NB4 (cell line): ENCODE measurements around the gene KDM4D.
"Not testable (repeated sequence)": the region's sequence is repeated elsewhere in the genome, so short reads cannot be mapped to it uniquely, and the experiment has no call there.

Source experiments
- DNase-seq: peaks from one replicate; pipeline ENCODE4 v3.0.0; 2010; ENCODE audit warnings: low read depth
- H3K4me3 ChIP-seq: one replicate; pipeline ENCODE4 v1.5.1; 2011; ENCODE audit warnings: mild to moderate bottlenecking, low read depth, low read length, moderate library complexity
- MYC ChIP-seq: IDR thresholded peaks from 2 replicates; pipeline ENCODE4 v1.6.1; 2011; ENCODE audit warnings: low read depth, low read length
- POLR2A ChIP-seq: IDR thresholded peaks from 2 replicates; pipeline ENCODE4 v1.6.1; 2011; ENCODE audit warnings: mild to moderate bottlenecking; ENCODE audit not compliant: insufficient read length; ENCODE audit errors: extremely low read depth
- TF ChIP-seq, protein P1 (sequence below): IDR thresholded peaks from one replicate; pipeline ENCODE4 v1.5.1; 2012; ENCODE audit warnings: low read depth, low read length
- TF ChIP-seq, protein P2 (sequence below): IDR thresholded peaks from 2 replicates; pipeline ENCODE4 v1.6.1; 2011; ENCODE audit warnings: low read depth, low read length

KDM4D gene

GRCh38 chr11:94998285-94998684 lies 24.8 kb downstream of the KDM4D start:
- TF ChIP-seq MYC: no peak
- TF ChIP-seq, protein P1, sequence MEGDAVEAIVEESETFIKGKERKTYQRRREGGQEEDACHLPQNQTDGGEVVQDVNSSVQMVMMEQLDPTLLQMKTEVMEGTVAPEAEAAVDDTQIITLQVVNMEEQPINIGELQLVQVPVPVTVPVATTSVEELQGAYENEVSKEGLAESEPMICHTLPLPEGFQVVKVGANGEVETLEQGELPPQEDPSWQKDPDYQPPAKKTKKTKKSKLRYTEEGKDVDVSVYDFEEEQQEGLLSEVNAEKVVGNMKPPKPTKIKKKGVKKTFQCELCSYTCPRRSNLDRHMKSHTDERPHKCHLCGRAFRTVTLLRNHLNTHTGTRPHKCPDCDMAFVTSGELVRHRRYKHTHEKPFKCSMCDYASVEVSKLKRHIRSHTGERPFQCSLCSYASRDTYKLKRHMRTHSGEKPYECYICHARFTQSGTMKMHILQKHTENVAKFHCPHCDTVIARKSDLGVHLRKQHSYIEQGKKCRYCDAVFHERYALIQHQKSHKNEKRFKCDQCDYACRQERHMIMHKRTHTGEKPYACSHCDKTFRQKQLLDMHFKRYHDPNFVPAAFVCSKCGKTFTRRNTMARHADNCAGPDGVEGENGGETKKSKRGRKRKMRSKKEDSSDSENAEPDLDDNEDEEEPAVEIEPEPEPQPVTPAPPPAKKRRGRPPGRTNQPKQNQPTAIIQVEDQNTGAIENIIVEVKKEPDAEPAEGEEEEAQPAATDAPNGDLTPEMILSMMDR: no peak
- no peak for TF ChIP-seq POLR2A
- TF ChIP-seq, protein P2, sequence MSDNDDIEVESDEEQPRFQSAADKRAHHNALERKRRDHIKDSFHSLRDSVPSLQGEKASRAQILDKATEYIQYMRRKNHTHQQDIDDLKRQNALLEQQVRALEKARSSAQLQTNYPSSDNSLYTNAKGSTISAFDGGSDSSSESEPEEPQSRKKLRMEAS: no peak
- DNase-seq: no peak
- no peak overlapping the region for H3K4me3 ChIP-seq

GRCh38 chr11:95003716-95004115 lies 30.2 kb downstream of the KDM4D start:
- no peak overlapping the region for H3K4me3 ChIP-seq
- TF ChIP-seq POLR2A (no peak), MYC (no peak)
- TF ChIP-seq, protein P2: no peak
- TF ChIP-seq, protein P1: no peak
- DNase-seq: no peak

- H3K4me3 ChIP-seq: no peak overlapping the region
- DNase-seq: no peak
- TF ChIP-seq POLR2A (no peak), MYC (no peak)
- TF ChIP-seq, protein P2: no peak
- TF ChIP-seq, protein P1: no peak
These were observed 32.1 kb downstream of the KDM4D start for GRCh38 chr11:95005642-95006041.

DNA sequence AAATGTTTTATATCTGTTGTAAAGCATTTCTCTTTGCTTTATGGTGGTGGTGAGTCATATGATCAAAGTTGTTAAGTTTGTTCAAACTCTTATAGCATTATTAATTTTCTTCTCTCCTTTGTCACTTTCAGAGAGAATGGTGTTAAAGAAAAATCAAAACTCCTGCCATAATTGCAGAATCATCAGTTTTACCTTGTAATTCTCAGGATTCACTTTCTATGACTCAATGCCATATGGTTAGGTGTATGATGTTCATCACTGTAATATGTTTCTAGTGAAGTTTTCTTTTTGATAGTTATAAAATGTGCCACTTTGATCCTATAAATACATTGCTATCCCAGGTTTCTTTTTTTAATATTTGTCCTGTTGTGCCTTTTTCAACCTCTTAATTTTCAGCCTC lies 37.9 kb downstream of the KDM4D start:
- no peak for DNase-seq
- TF ChIP-seq, protein P1: no peak
- TF ChIP-seq MYC (no peak), POLR2A (no peak)
- TF ChIP-seq, protein P2: no peak
- H3K4me3 ChIP-seq: no peak overlapping the region

DNA sequence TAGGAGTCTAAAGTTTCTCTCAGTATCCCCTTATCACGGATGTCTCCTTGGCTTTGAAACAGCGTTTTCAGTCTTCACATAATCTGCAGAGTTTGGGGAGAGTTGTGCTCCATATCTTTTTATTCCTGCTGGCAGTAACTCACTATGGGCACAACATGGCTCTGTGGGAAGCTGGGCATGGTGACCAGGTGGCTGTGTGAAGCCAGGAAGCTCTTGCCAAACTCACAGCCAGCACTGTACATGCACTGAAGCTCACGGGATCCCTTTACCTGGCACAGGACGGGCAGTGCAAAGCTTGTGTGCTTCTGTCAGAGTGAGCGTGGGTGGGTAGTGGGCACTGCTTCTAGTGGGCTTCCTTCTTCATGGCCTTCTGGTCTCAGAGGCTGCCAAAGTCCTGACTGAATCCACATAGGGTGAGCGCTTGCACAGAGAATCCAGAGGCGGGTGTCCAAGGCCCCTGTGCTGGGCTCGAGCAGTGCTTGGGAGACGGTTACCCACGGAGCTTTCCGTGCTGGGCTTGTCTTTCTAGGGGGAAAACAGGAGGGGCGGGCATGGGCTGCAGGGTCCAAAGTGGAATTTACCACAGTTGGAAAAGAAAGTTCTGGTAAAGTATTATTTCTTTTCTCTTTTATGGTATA lies 40.8 kb downstream of the KDM4D start:
- H3K4me3 ChIP-seq: no peak overlapping the region
- TF ChIP-seq, protein P1: no peak
- TF ChIP-seq MYC (no peak), POLR2A (no peak)
- TF ChIP-seq, protein P2: no peak
- no peak for DNase-seq

GRCh38 chr11:95016139-95016538 lies 42.6 kb downstream of the KDM4D start:
- TF ChIP-seq, protein P1: no peak
- TF ChIP-seq, protein P2: no peak
- TF ChIP-seq MYC (no peak), POLR2A (no peak)
- DNase-seq: no peak
- H3K4me3 ChIP-seq: no peak overlapping the region

DNA sequence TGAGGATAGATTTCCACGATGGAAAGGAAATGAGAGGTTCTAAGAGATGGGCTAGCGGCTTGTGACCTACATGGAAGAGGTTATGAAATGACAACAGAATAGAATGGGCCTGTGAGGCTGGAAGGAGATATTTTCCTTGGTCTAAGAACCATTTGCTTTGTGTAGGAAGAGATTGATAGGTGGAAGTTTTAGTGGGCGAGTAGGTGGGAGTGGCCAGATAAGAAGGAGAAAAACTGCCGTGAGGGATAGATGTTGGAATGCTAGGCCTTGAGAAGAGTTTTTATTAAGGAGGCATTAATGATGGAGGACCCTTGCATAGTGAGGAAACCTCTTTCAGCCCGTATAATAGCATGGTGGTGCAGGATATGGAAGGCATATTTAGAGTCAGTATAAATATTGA lies 48.0 kb downstream of the KDM4D start:
- H3K4me3 ChIP-seq, DNase-seq: not testable (repeated sequence)
